Progenitor cell of endocrine pancreas (in vitro differentiated cells): ENCODE results near the gene REEP5. TPM values are rescaled to one million over a fixed set of nuclear protein-coding genes. Genes with fewer than 3 reads are reported as not detected.

ENCODE experiments used
- DNase-seq: peaks from one replicate; pipeline ENCODE4 v3.0.0; 2021; ENCODE audit warnings: low spot score; ENCODE audit not compliant: unreplicated experiment
- H3K27ac Mint-ChIP-seq: 2 replicates; pipeline ENCODE4 v1.8.0; 2021; ENCODE audit warnings: mild to moderate bottlenecking, moderate library complexity, mixed read lengths
- H3K27me3 Mint-ChIP-seq: 2 replicates; pipeline ENCODE4 v1.8.0; 2021; ENCODE audit warnings: mixed read lengths
- H3K36me3 Mint-ChIP-seq: 2 replicates; pipeline ENCODE4 v1.8.0; 2022; ENCODE audit warnings: mixed read lengths; ENCODE audit not compliant: insufficient read depth
- H3K4me1 Mint-ChIP-seq: 2 replicates; pipeline ENCODE4 v1.8.0; 2021; ENCODE audit warnings: low read depth, mixed read lengths
- H3K4me3 Mint-ChIP-seq: 2 replicates; pipeline ENCODE4 v1.8.0; 2021; ENCODE audit warnings: low read depth, mild to moderate bottlenecking, moderate library complexity, mixed read lengths
- H3K9me3 Mint-ChIP-seq: 2 replicates; pipeline ENCODE4 v1.8.0; 2021; ENCODE audit warnings: low read depth, mixed read lengths
- CTCF ChIP-seq: fragments of 200-600 bp; sonication (generic); IDR thresholded peaks from one replicate; pipeline ENCODE4 v1.5.0; 2021; ENCODE audit warnings: antibody characterized with exemption, mild to moderate bottlenecking; ENCODE audit not compliant: unreplicated experiment
- total RNA-seq: library from RNA; stranded (reverse); gene quantifications from 2 replicates; pipeline ENCODE4 v1.2.1, GENCODE V29; 2021

REEP5 gene
- total RNA-seq, 1 donor from 2014 or later: 33.8 TPM

GRCh38 chr5:112915831-112916230 is 6.2 kb downstream of the REEP5 start:
- TF ChIP-seq CTCF: no peak
- Mint-ChIP-seq H3K9me3 (no peaks in the 10 kb centered on the region), H3K36me3 (peaks cover 20% of the 10 kb centered on the region), H3K27ac (no peak overlapping the region), H3K4me1 (peaks cover 5% of the 10 kb centered on the region), H3K27me3 (no peaks in the 10 kb centered on the region), H3K4me3 (no peak overlapping the region)
- DNase-seq: no peak

DNA sequence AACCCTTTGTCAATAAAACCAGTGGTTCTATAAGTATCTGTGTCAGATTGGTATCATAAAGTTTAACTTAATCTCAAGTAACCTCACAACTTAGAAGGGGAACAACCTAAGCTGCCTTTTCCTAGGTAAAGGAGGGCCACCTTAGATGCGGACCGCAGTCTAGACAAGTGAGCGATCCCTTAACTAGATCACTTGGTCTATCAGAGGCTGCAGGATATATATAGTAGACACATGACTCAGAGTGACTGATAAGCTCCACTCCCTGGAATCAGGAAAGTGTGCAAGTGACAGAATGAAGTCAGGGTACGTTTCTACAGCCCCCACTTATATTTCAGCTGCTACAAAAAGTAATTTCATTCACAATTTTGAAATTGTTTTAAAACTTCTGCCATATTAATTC is 7.4 kb downstream of the REEP5 start:
- no peak overlapping the region for H3K27ac Mint-ChIP-seq
- TF ChIP-seq CTCF: no peak
- no peak overlapping the region for H3K4me3 Mint-ChIP-seq
- no peaks in the 10 kb centered on the region for H3K9me3 Mint-ChIP-seq
- peaks cover 21% of the 10 kb centered on the region for H3K36me3 Mint-ChIP-seq
- H3K4me1 Mint-ChIP-seq: peaks cover 2% of the 10 kb centered on the region
- H3K27me3 Mint-ChIP-seq: no peaks in the 10 kb centered on the region
- DNase-seq: no peak

GRCh38 chr5:112910529-112910928 is 11.5 kb downstream of the REEP5 start:
- H3K27me3 Mint-ChIP-seq: no peaks in the 10 kb centered on the region
- H3K36me3 Mint-ChIP-seq: peaks cover 14% of the 10 kb centered on the region
- no peaks in the 10 kb centered on the region for H3K4me1 Mint-ChIP-seq
- no peak for TF ChIP-seq CTCF
- no peaks in the 10 kb centered on the region for H3K9me3 Mint-ChIP-seq
- no peak overlapping the region for H3K27ac Mint-ChIP-seq
- H3K4me3 Mint-ChIP-seq: no peak overlapping the region
- DNase-seq: no peak

DNA sequence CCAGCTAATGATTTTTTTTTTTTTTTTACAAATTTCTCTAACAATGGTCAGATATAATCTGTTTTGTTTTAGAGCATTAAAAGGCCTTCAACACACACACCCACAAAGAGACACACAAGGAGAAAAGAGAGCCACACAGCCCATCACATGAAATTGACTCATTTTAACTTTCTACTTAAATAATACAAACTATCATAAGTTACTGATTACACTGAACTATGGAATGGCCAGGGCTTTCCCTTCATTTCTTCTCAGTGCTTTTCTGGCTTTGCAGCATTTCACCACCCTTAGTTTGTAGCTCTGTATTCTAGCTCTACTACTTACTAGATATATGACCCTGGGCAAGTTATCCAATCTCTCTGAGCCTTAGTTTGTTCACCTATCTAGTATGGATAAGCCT is 13.2 kb downstream of the REEP5 start:
- Mint-ChIP-seq H3K9me3 (no peaks in the 10 kb centered on the region), H3K4me1 (no peaks in the 10 kb centered on the region)
- no peak for DNase-seq

GRCh38 chr5:112907166-112907631 is 14.8 kb downstream of the REEP5 start:
- H3K4me1 Mint-ChIP-seq: no peaks in the 10 kb centered on the region
- no peak overlapping the region for H3K4me3 Mint-ChIP-seq
- no peaks in the 10 kb centered on the region for H3K9me3 Mint-ChIP-seq
- H3K27me3 Mint-ChIP-seq: no peaks in the 10 kb centered on the region
- peak overlapping the region; percentile 66 for H3K27ac Mint-ChIP-seq
- peaks cover 8% of the 10 kb centered on the region for H3K36me3 Mint-ChIP-seq
- no peak for TF ChIP-seq CTCF
- DNase-seq: no peak

More for the DNA sequence above, 13.2 kb downstream of the REEP5 start:
- peaks cover 10% of the 10 kb centered on the region for H3K36me3 Mint-ChIP-seq
- H3K27me3 Mint-ChIP-seq: no peaks in the 10 kb centered on the region
- no peak for TF ChIP-seq CTCF
- no peak overlapping the region for H3K4me3 Mint-ChIP-seq
- no peak overlapping the region for H3K27ac Mint-ChIP-seq
